Subcutaneous adipose tissue (tissue), 4 donors: ENCODE measurements around the gene THSD4. TPM values are rescaled to one million over a fixed set of nuclear protein-coding genes. Genes with fewer than 3 reads are reported as not detected.

Experiments used
- CTCF ChIP-seq: fragments of 450-650 bp; IDR thresholded peaks from one replicate; pipeline ENCODE4 v1.5.1; 2016; ENCODE audit warnings: low read depth, mild to moderate bottlenecking, control low read depth, antibody characterized with exemption, moderate library complexity
- total RNA-seq, 4 donors: library from RNA; depleted of rRNA; stranded (reverse); fragments of >200 nt; gene quantifications; one replicate each; pipeline ENCODE4 v1.1.0, GENCODE V29; 2016

THSD4 gene
- total RNA-seq, 4 donors from 2014 or later = 0.17 to 0.94 (median 0.63) TPM

GRCh38 chr15:71782422-71783165 is 667.3 kb downstream of the THSD4 start:
- TF ChIP-seq CTCF = no peak

- TF ChIP-seq CTCF = no peak
Observed at GRCh38 chr15:71784719-71785118, 669.4 kb downstream of the THSD4 start.

- no peak for TF ChIP-seq CTCF
Observed at GRCh38 chr15:71785996-71786395, 670.7 kb downstream of the THSD4 start.

- no peak for TF ChIP-seq CTCF
Observed at GRCh38 chr15:71786673-71787072, 671.4 kb downstream of the THSD4 start.

- TF ChIP-seq CTCF = no peak
Observed at GRCh38 chr15:71788646-71789579, 673.6 kb downstream of the THSD4 start.

GRCh38 chr15:71789616-71790015 is 674.3 kb downstream of the THSD4 start:
- TF ChIP-seq CTCF = no peak

GRCh38 chr15:71790081-71790480 is 674.8 kb downstream of the THSD4 start:
- TF ChIP-seq CTCF = no peak
